Brain microvascular endothelial cell (primary cell): Measurements from ENCODE around the gene DPRX.

ENCODE experiments used
- DNase-seq: peaks from one replicate; pipeline ENCODE4 v3.0.0-alpha.2; 2020
- H3K27ac ChIP-seq: fragments of 250-450 bp; sonication (Bioruptor Pico); 2 replicates; pipeline ENCODE4 v1.5.1; 2020; ENCODE audit warnings: mild to moderate bottlenecking, moderate library complexity
- H3K27me3 ChIP-seq: fragments of 250-450 bp; sonication (Bioruptor Pico); replicated peaks from 2 replicates; pipeline ENCODE4 v1.5.1; 2020; ENCODE audit warnings: mild to moderate bottlenecking
- H3K36me3 ChIP-seq: fragments of 250-450 bp; sonication (Bioruptor Pico); replicated peaks from 2 replicates; pipeline ENCODE4 v1.5.1; 2020; ENCODE audit warnings: mild to moderate bottlenecking
- H3K4me3 ChIP-seq: 2 replicates; pipeline ENCODE4 v1.5.1; 2011; ENCODE audit warnings: low read depth, mild to moderate bottlenecking, control low read depth, low read length, moderate library complexity
- CTCF ChIP-seq: IDR thresholded peaks from 2 replicates; pipeline ENCODE4 v1.5.1; 2011; ENCODE audit warnings: low read depth, mild to moderate bottlenecking, moderate library complexity, low read length, control low read depth, inconsistent platforms; ENCODE audit errors: missing control alignments
- in situ Hi-C: cut with HindIII; loops from 2 replicates; pipeline ENCODE4 v1.10.0; 2017; ENCODE audit warnings: low sequenced_read_pairs, low pct_ligation_motif_present

DPRX gene, protein sequence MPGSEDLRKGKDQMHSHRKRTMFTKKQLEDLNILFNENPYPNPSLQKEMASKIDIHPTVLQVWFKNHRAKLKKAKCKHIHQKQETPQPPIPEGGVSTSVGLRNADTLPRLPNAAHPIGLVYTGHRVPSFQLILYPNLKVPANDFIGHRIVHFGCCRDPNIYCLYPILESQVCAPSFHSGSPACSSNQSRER

GRCh38 chr19:53631949-53632407 lies at the start of gene DPRX:
DPRX (plus strand) TSS chr19:53631999; CDS start chr19:53632107, 108 bp downstream.
- H3K4me3 ChIP-seq: no peak within 1 kb of the TSS
- TF ChIP-seq CTCF: no peak
- H3K36me3 ChIP-seq: no peaks in the 10 kb centered on the region
- H3K27me3 ChIP-seq: no peaks in the 10 kb centered on the region
- in situ Hi-C loops: no loop called here
- no peak for DNase-seq
- no peak within 1 kb of the TSS for H3K27ac ChIP-seq

DNA sequence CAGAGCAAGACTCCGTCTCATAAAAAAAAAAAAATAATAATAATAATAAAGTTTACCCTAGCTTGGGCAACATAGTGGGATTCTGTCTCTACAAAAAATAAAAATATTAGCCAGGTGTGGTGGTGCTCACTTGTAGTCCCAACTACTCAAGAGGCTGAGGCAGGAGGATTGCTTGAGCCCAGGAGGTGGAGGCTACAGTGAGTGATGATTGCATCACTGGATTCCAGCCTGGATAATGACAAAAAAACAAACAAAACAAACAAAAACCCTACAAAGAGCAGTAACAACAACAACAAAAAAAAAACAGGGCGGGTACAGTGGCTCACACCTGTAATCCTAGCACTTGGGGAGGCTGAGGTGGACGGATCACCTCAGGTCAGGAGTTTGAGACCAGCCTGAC lies 48.6 kb upstream of the DPRX start:
- in situ Hi-C loops: no loop called here
- Histone ChIP-seq H3K27ac (no peak overlapping the region), H3K27me3 (no peaks in the 10 kb centered on the region), H3K4me3 (no peak overlapping the region), H3K36me3 (peaks cover 7% of the 10 kb centered on the region)
- TF ChIP-seq CTCF: no peak
- DNase-seq: no peak

DNA sequence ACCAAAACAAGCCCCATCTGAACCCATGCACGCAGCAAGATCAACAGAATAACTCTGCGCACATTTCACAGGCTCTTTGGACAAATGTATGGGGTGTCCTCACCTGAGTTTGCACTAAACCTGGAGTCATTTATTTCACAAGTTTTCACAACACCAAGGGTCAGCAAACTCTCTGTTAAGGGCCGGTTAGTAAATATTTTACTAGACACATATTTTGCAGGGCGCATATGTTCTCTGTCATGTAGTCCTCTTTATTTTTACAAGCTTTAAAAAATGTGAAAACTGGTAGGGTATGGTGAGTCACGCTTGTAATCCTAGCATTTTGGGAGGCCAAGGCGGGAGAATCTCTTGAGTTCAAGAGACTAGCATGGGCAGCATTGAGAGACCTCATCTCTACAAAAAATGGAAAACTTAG lies 45.5 kb upstream of the DPRX start:
- in situ Hi-C loops: no loop called here
- no peak for DNase-seq
- TF ChIP-seq CTCF: no peak
- Histone ChIP-seq H3K27ac (no peak overlapping the region), H3K36me3 (no peaks in the 10 kb centered on the region), H3K27me3 (no peaks in the 10 kb centered on the region), H3K4me3 (no peak overlapping the region)

- no peak for DNase-seq
- H3K4me3 ChIP-seq: no peak overlapping the region
- H3K27me3 ChIP-seq: no peaks in the 10 kb centered on the region
- no peak for TF ChIP-seq CTCF
- H3K36me3 ChIP-seq: no peaks in the 10 kb centered on the region
- in situ Hi-C loops: no loop called here
- no peak overlapping the region for H3K27ac ChIP-seq
These were observed 36.8 kb upstream of the DPRX start for GRCh38 chr19:53594811-53595509.

GRCh38 chr19:53595510-53595867 lies 36.3 kb upstream of the DPRX start:
- in situ Hi-C loops: no loop called here
- no peak overlapping the region for H3K4me3 ChIP-seq
- no peak for DNase-seq
- H3K27ac ChIP-seq: no peak overlapping the region
- no peak for TF ChIP-seq CTCF
- no peaks in the 10 kb centered on the region for H3K36me3 ChIP-seq
- no peaks in the 10 kb centered on the region for H3K27me3 ChIP-seq
